NCI-H460 (cell line): ENCODE data around the gene CACNA1C. TPM values are rescaled to one million over a fixed set of nuclear protein-coding genes. Genes with fewer than 3 reads are reported as not detected.

Source experiments
- DNase-seq: peaks from one replicate; pipeline ENCODE4 v3.0.0-alpha.2; 2016; ENCODE audit warnings: low read depth; ENCODE audit errors: extremely low read depth
- total RNA-seq: library from RNA; depleted of rRNA; stranded (reverse); fragments of >200 nt; shearing (Covaris generic); gene quantifications from 2 replicates; pipeline ENCODE4 v1.2.3, GENCODE V29; 2014

Gene CACNA1C
- total RNA-seq, 1 experiment from 2014 or later, result 0.37 TPM

- DNase-seq, result no peak
Measured at GRCh38 chr12:2267703-2268470, 215.1 kb downstream of the CACNA1C start.

- no peak for DNase-seq
Measured at GRCh38 chr12:2268471-2269286, 215.9 kb downstream of the CACNA1C start.

- no peak for DNase-seq
Measured at GRCh38 chr12:2270846-2271245, 218.1 kb downstream of the CACNA1C start.

- no peak for DNase-seq
Measured at GRCh38 chr12:2271961-2272360, 219.2 kb downstream of the CACNA1C start.

GRCh38 chr12:2273288-2273687 is 220.5 kb downstream of the CACNA1C start:
- no peak for DNase-seq

GRCh38 chr12:2273751-2274150 is 221.0 kb downstream of the CACNA1C start:
- DNase-seq, result no peak

GRCh38 chr12:2274733-2275132 is 221.9 kb downstream of the CACNA1C start:
- DNase-seq, result no peak

GRCh38 chr12:2276288-2277033 is 223.7 kb downstream of the CACNA1C start:
- DNase-seq, result no peak

GRCh38 chr12:2277492-2278155 is 224.8 kb downstream of the CACNA1C start:
- DNase-seq, result no peak

GRCh38 chr12:2281446-2281845 is 228.7 kb downstream of the CACNA1C start:
- no peak for DNase-seq

- DNase-seq, result no peak
Measured at GRCh38 chr12:2282318-2282717, 229.5 kb downstream of the CACNA1C start.

- DNase-seq, result no peak
Measured at GRCh38 chr12:2283480-2283879, 230.7 kb downstream of the CACNA1C start.

- no peak for DNase-seq
Measured at GRCh38 chr12:2283916-2284315, 231.1 kb downstream of the CACNA1C start.

- DNase-seq, result no peak
Measured at GRCh38 chr12:2284321-2284813, 231.6 kb downstream of the CACNA1C start.

- DNase-seq, result peak; percentile 40
Measured at GRCh38 chr12:2284857-2285256, 232.1 kb downstream of the CACNA1C start.

GRCh38 chr12:2285462-2285861 is 232.7 kb downstream of the CACNA1C start:
- DNase-seq, result no peak

GRCh38 chr12:2286047-2286446 is 233.3 kb downstream of the CACNA1C start:
- no peak for DNase-seq

- DNase-seq, result no peak
Measured at GRCh38 chr12:2286461-2287131, 233.8 kb downstream of the CACNA1C start.

- DNase-seq, result no peak
Measured at GRCh38 chr12:2287151-2287550, 234.4 kb downstream of the CACNA1C start.

GRCh38 chr12:2287589-2287988 is 234.8 kb downstream of the CACNA1C start:
- no peak for DNase-seq
